ENCODE results near the gene PAF1.

Gene PAF1

GRCh38 chr19:39422020-39422419 lies 31.1 kb upstream of the PAF1 start:
- TF ChIP-seq Cebpa-rat (IDR thresholded peaks at IDR 0.05), result no peak
- Histone ChIP-seq H3K27ac (no peak overlapping the region), H3K36me3 (peaks cover 87 to 90% (median 89%) of the 10 kb centered on the region in 11 experiments)

GRCh38 chr19:39420769-39421168 lies 29.9 kb upstream of the PAF1 start:
- H3K9me3 ChIP-seq (replicated peaks in 1 of 11), result no peaks in the 10 kb centered on the region
- H4K20me1 ChIP-seq, result peaks cover 0 to 100% (median 67%) of the 10 kb centered on the region in 11 experiments; a peak in 20 of 22 replicates
- H3K4me1 ChIP-seq, result peaks cover 1 to 20% (median 6%) of the 10 kb centered on the region in 10 experiments; a peak in 16 of 20 replicates
- H3K4me3 ChIP-seq, result no peak overlapping the region
- H3K4me2 ChIP-seq, result no peak overlapping the region
- no peaks in the 10 kb centered on the region for H3K27me3 ChIP-seq
- H3K36me3 ChIP-seq, result peaks cover 95 to 100% (median 99%) of the 10 kb centered on the region in 11 experiments
- no peak overlapping the region for H3K9ac ChIP-seq
- no peak overlapping the region for H3K27ac ChIP-seq
- no peak for TF ChIP-seq Cebpa-rat (IDR thresholded peaks at IDR 0.05)

More at GRCh38 chr19:39422020-39422419, 31.1 kb upstream of the PAF1 start:
- Histone ChIP-seq H3K9me3 (replicated peaks in 1 of 11) (no peaks in the 10 kb centered on the region), H3K27me3 (no peaks in the 10 kb centered on the region), H3K4me2 (no peak overlapping the region), H4K20me1 (peaks cover 0 to 99% (median 67%) of the 10 kb centered on the region in 11 experiments; a peak in 20 of 22 replicates), H3K4me1 (peaks cover 0 to 7% (median 0%) of the 10 kb centered on the region in 10 experiments; a peak in 6 of 20 replicates), H3K4me3 (no peak overlapping the region), H3K9ac (no peak overlapping the region)

GRCh38 chr19:39419003-39419402 lies 28.1 kb upstream of the PAF1 start:
- Histone ChIP-seq H3K9ac (no peak overlapping the region), H3K4me2 (no peak overlapping the region), H4K20me1 (peaks cover 0 to 100% (median 67%) of the 10 kb centered on the region in 11 experiments; a peak in 21 of 22 replicates), H3K36me3 (peaks cover 90 to 96% (median 93%) of the 10 kb centered on the region in 11 experiments), H3K27ac (no peak overlapping the region), H3K4me1 (peaks cover 19 to 35% (median 23%) of the 10 kb centered on the region in 10 experiments), H3K4me3 (no peak overlapping the region), H3K9me3 (replicated peaks in 1 of 11) (no peaks in the 10 kb centered on the region), H3K27me3 (no peaks in the 10 kb centered on the region)
- no peak for TF ChIP-seq Cebpa-rat (IDR thresholded peaks at IDR 0.05)

- Histone ChIP-seq H3K9me3 (replicated peaks in 1 of 11) (no peaks in the 10 kb centered on the region), H3K4me1 (peaks cover 19 to 35% (median 26%) of the 10 kb centered on the region in 10 experiments), H4K20me1 (peaks cover 0 to 89% (median 59%) of the 10 kb centered on the region in 11 experiments; a peak in 21 of 22 replicates), H3K4me2 (peak overlapping the region in 1 of 11 experiments; percentile 86; a peak in 1 of 22 replicates), H3K9ac (peak overlapping the region in 3 of 11 experiments; percentile 29 to 97 (median 32); a peak in 4 of 22 replicates), H3K27me3 (no peaks in the 10 kb centered on the region), H3K36me3 (peaks cover 76 to 82% (median 79%) of the 10 kb centered on the region in 11 experiments), H3K27ac (no peak overlapping the region), H3K4me3 (no peak overlapping the region)
- no peak for TF ChIP-seq Cebpa-rat (IDR thresholded peaks at IDR 0.05)
Measured at GRCh38 chr19:39417463-39418181, 26.7 kb upstream of the PAF1 start.

- peak overlapping the region in 7 of 11 experiments; percentile 10 to 96 (median 26); a peak in 8 of 22 replicates for H3K27ac ChIP-seq
- peaks cover 64 to 70% (median 68%) of the 10 kb centered on the region in 11 experiments for H3K36me3 ChIP-seq
- H3K4me1 ChIP-seq, result peaks cover 22 to 37% (median 29%) of the 10 kb centered on the region in 10 experiments
- peak overlapping the region in 6 of 11 experiments; percentile 82 to 96 (median 90); a peak in 10 of 22 replicates for H3K4me2 ChIP-seq
- H3K9me3 ChIP-seq (replicated peaks in 1 of 11), result no peaks in the 10 kb centered on the region
- H3K27me3 ChIP-seq, result no peaks in the 10 kb centered on the region
- peak overlapping the region; percentile 92 to 99 (median 97); a peak in 19 of 22 replicates for H3K9ac ChIP-seq
- 0 out of 20 replicates have a peak overlapping the region, but pooled peaks of 1 of the 10 experiments have one; percentile 87 for H3K4me3 ChIP-seq
- TF ChIP-seq Cebpa-rat (IDR thresholded peaks at IDR 0.05), result no peak
- peaks cover 0 to 78% (median 55%) of the 10 kb centered on the region in 11 experiments; a peak in 21 of 22 replicates for H4K20me1 ChIP-seq
Measured at GRCh38 chr19:39416152-39417120, 25.5 kb upstream of the PAF1 start.

GRCh38 chr19:39415111-39416046 lies 24.5 kb upstream of the PAF1 start:
- Histone ChIP-seq H3K36me3 (peaks cover 53 to 59% (median 57%) of the 10 kb centered on the region in 11 experiments), H3K27me3 (no peaks in the 10 kb centered on the region), H3K4me2 (peak overlapping the region; percentile 79 to 98 (median 91)), H3K4me3 (peak overlapping the region; percentile 83 to 99 (median 94); a peak in 16 of 20 replicates), H4K20me1 (peaks cover 0 to 67% (median 53%) of the 10 kb centered on the region in 11 experiments; a peak in 21 of 22 replicates), H3K4me1 (peaks cover 32 to 47% (median 39%) of the 10 kb centered on the region in 10 experiments), H3K27ac (peak overlapping the region in 9 of 11 experiments; percentile 25 to 100 (median 96); a peak in 16 of 22 replicates), H3K9ac (peak overlapping the region; percentile 92 to 99 (median 97); a peak in 21 of 22 replicates), H3K9me3 (replicated peaks in 1 of 11) (no peaks in the 10 kb centered on the region)
- no peak for TF ChIP-seq Cebpa-rat (IDR thresholded peaks at IDR 0.05)

- Histone ChIP-seq H3K27ac (peak overlapping the region; percentile 86 to 100 (median 96)), H3K4me1 (peaks cover 33 to 51% (median 47%) of the 10 kb centered on the region in 10 experiments), H3K9ac (peak overlapping the region; percentile 92 to 99 (median 97)), H4K20me1 (peaks cover 4 to 58% (median 51%) of the 10 kb centered on the region in 11 experiments; a peak in 21 of 22 replicates), H3K27me3 (no peaks in the 10 kb centered on the region), H3K36me3 (peaks cover 40 to 49% (median 46%) of the 10 kb centered on the region in 11 experiments), H3K9me3 (replicated peaks in 1 of 11) (no peaks in the 10 kb centered on the region), H3K4me3 (peak overlapping the region; percentile 83 to 99 (median 94)), H3K4me2 (peak overlapping the region; percentile 79 to 98 (median 91))
- TF ChIP-seq Cebpa-rat (IDR thresholded peaks at IDR 0.05), result no peak; a peak in 1 of 22 replicates
Measured at GRCh38 chr19:39413911-39414608, 23.2 kb upstream of the PAF1 start.

Measured in BLaER1 treated with 17β-estradiol and CSF1 and Interleukin-3, amounts not matched to agents 10 nM and 100 nM (cell line).